Measurements from ENCODE around the gene PTPRT.

The PTPRT gene

GRCh38 chr20:42051921-42052320 is 1137.8 kb downstream of the PTPRT start:
- no peak for DNase-seq (ENCODE audit: low read depth in 2 of 2)

DNA sequence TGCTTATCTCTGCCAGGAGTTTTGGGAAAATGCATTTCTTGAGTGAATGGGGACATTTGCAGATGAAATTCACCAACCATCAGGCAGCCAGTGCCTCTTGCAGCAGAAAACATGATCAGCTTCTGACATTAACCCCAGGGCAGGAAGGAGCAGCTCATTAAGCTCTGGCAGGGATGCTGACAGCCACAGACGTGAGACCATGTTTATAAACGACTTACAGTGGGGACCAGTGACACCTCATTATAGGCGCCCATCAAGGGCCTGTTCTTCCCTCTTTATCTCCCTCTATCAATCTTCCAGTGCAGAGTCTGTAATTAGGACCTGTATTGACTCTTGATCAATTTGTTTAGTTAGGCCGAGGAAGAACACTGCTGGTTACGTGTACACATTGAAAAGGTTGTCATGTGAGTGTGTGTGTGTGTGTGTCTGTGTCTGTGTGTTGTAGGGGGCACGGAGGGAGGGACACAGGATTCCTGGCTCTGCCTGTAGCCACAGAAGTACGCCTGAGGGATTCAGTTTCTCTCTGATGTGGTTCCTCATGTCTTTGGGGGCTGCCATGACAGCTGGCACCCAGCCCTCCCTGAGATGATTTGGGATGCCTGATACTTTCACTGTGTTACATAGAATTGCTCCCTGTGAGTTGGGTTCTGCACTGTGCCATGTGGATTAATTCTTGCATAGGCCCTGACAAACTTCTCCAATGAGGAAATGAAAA is 1143.2 kb downstream of the PTPRT start:
- no peak for DNase-seq (ENCODE audit: low read depth in 2 of 2)

DNA sequence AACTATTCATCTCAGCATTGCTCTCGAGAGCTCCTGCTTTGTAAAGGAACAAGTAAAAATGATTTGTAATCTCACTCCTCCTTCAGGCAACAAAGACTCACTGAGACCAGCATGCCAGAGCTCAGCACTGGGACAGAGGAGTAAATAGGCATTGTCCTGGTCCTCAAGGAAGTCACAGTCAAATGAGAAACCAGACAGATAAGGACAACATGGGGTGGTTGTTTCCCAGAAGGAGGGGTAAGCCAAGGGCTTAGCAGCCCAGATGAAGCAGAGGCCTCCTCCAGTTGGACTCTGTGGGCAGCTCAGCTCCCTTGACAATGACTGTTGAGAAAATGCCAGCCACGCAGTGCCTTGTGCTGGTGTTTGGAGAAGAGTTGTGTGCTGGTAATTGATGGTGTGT is 1145.8 kb downstream of the PTPRT start:
- no peak for DNase-seq (ENCODE audit: low read depth in 2 of 2)

GRCh38 chr20:42041000-42041565 is 1148.6 kb downstream of the PTPRT start:
- no peak for DNase-seq (ENCODE audit: low read depth in 2 of 2)

- no peak for DNase-seq (ENCODE audit: low read depth in 2 of 2)
Observed at GRCh38 chr20:42027746-42028268, 1161.9 kb downstream of the PTPRT start.

GRCh38 chr20:42026599-42026998 is 1163.1 kb downstream of the PTPRT start:
- DNase-seq (ENCODE audit: low read depth in 2 of 2): no peak

DNA sequence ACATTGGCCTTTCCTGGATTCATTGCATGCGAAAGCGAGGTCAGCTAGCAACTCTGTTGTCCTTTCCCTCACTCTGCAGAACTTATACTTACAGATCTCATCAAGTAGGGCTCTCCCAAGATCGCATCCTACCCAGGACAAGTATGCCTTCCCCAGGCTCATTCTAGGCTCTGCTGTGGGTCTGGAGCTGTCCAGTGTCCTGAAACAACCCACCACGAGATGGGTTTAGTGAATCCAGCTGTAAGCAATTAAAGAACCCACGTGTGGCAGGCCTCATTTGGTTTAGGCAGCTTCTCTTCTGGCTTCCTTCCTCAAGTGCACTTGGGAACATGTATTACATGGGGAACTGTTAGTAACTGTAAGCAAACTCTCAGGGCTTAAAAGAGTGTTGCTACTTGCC is 1165.1 kb downstream of the PTPRT start:
- no peak for DNase-seq (ENCODE audit: low read depth in 2 of 2)

All from stimulated activated CD4-positive, alpha-beta T cell treated with anti-CD3 and anti-CD28 coated beads, Interleukin-4, amount 100 ng/mL, for 48 hours (primary cell).